A673 (cell line): ENCODE results near the gene SPEF2. TPM values are rescaled to one million over a fixed set of nuclear protein-coding genes. Genes with fewer than 3 reads are reported as not detected.

ENCODE experiments used
- BruUV-seq: library from RNA; stranded (reverse); fragments of 400-500 nt; replicated peaks from 2 replicates; lab custom pipeline; 2021; lab: Mats Ljungman, UMichigan
- CTCF ChIA-PET: fragments of 300-600 bp; sonication (Branson Sonifier 250); formaldehyde crosslinking; loops from one replicate; lab custom pipeline; 2022; ENCODE audit warnings: antibody characterized with exemption; lab: Charles Lee
- POLR2A ChIA-PET: fragments of 300-600 bp; sonication (Branson Sonifier 250); formaldehyde crosslinking; loops from one replicate; lab custom pipeline; 2022; ENCODE audit warnings: antibody characterized with exemption; ENCODE audit not compliant: low non-redundant PET; lab: Charles Lee
- DNase-seq: peaks from one replicate; pipeline ENCODE4 v3.0.0-alpha.2; 2015; ENCODE audit warnings: low spot score
- H3K27ac ChIP-seq: fragments of 200-600 bp; sonication (generic); 2 replicates; pipeline ENCODE4 v1.5.1; 2016; ENCODE audit warnings: mixed run types, low read depth, mild to moderate bottlenecking, mixed read lengths, antibody characterized with exemption, low read length; ENCODE audit not compliant: poor library complexity, severe bottlenecking
- H3K27me3 ChIP-seq: fragments of 200-600 bp; sonication (generic); replicated peaks from 2 replicates; pipeline ENCODE4 v1.6.1; 2017; ENCODE audit warnings: mixed run types, low read depth, mild to moderate bottlenecking, mixed read lengths, antibody characterized with exemption, low read length; ENCODE audit not compliant: insufficient read depth, poor library complexity
- H3K36me3 ChIP-seq: fragments of 200-600 bp; sonication (generic); 2 replicates; pipeline ENCODE4 v1.6.1; 2016; ENCODE audit warnings: mixed run types, mild to moderate bottlenecking, mixed read lengths, antibody characterized with exemption, low read length; ENCODE audit not compliant: insufficient read depth, poor library complexity, severe bottlenecking
- H3K4me1 ChIP-seq: fragments of 200-600 bp; sonication (generic); 2 replicates; pipeline ENCODE4 v1.6.1; 2017; ENCODE audit warnings: mixed run types, mild to moderate bottlenecking, mixed read lengths, antibody characterized with exemption, low read length; ENCODE audit not compliant: insufficient read depth, poor library complexity, severe bottlenecking
- H3K4me3 ChIP-seq: fragments of 200-600 bp; sonication (generic); 2 replicates; pipeline ENCODE4 v1.5.1; 2016; ENCODE audit warnings: low read depth, mixed run types, mild to moderate bottlenecking, mixed read lengths, low read length; ENCODE audit not compliant: poor library complexity, severe bottlenecking
- H3K9me3 ChIP-seq: fragments of 200-600 bp; sonication (generic); 2 replicates; pipeline ENCODE4 v1.6.1; 2016; ENCODE audit warnings: mixed run types, low read depth, mild to moderate bottlenecking, mixed read lengths, antibody characterized with exemption, low read length; ENCODE audit not compliant: poor library complexity, severe bottlenecking
- CTCF ChIP-seq: fragments of 300-800, 200-600 bp; sonication (generic); conservative IDR thresholded peaks from 2 replicates; pipeline ENCODE4 v1.5.1; 2017; ENCODE audit warnings: low read depth, mild to moderate bottlenecking, antibody characterized with exemption, low read length, moderate library complexity, mixed read lengths
- EZH2 ChIP-seq: fragments of 200-600 bp; sonication (generic); IDR thresholded peaks from 2 replicates; pipeline ENCODE4 v1.6.1; 2017; ENCODE audit warnings: borderline replicate concordance, low read depth, mild to moderate bottlenecking, mixed read lengths, antibody characterized with exemption, low read length; ENCODE audit not compliant: poor library complexity, severe bottlenecking
- intact Hi-C: fragments of 100-400 bp; cut with micrococcal nuclease; formaldehyde crosslinking; loops from one replicate; pipeline ENCODE4 v1.10.0; 2022; ENCODE audit not compliant: unreplicated experiment
- total RNA-seq: library from RNA; stranded (reverse); gene quantifications from 2 replicates; pipeline ENCODE4 v1.2.3, GENCODE V29; 2021

The SPEF2 gene
- total RNA-seq, 1 experiment from 2014 or later = 1.5 TPM

GRCh38 chr5:35623991-35624390, 6.3 kb downstream of the SPEF2 start:
- no peaks in the 10 kb centered on the region for H3K4me1 ChIP-seq
- intact Hi-C loops = no loop called here
- H3K27me3 ChIP-seq = no peaks in the 10 kb centered on the region
- no peak for TF ChIP-seq EZH2
- no peak for TF ChIP-seq CTCF
- CTCF ChIA-PET = no interaction called here
- no peak for DNase-seq
- BruUV-seq = no TSS peak
- H3K9me3 ChIP-seq = no peaks in the 10 kb centered on the region
- POLR2A ChIA-PET = no interaction called here
- no peak overlapping the region for H3K27ac ChIP-seq
- no peak overlapping the region for H3K4me3 ChIP-seq
- no peaks in the 10 kb centered on the region for H3K36me3 ChIP-seq

- Histone ChIP-seq H3K27me3 (no peaks in the 10 kb centered on the region), H3K4me1 (no peaks in the 10 kb centered on the region), H3K36me3 (no peaks in the 10 kb centered on the region), H3K9me3 (no peaks in the 10 kb centered on the region), H3K4me3 (no peak overlapping the region), H3K27ac (no peak overlapping the region)
- ChIA-PET CTCF (no interaction called here), POLR2A (no interaction called here)
- intact Hi-C loops = no loop called here
- BruUV-seq = no TSS peak
- TF ChIP-seq EZH2 (no peak), CTCF (no peak)
- no peak for DNase-seq
Observed at GRCh38 chr5:35626108-35626507, 8.4 kb downstream of the SPEF2 start.

GRCh38 chr5:35626553-35626952, 8.9 kb downstream of the SPEF2 start:
- Histone ChIP-seq H3K4me1 (no peaks in the 10 kb centered on the region), H3K27ac (no peak overlapping the region), H3K9me3 (no peaks in the 10 kb centered on the region), H3K4me3 (no peak overlapping the region), H3K27me3 (no peaks in the 10 kb centered on the region), H3K36me3 (no peaks in the 10 kb centered on the region)
- DNase-seq = no peak
- TF ChIP-seq EZH2 (no peak), CTCF (no peak)
- POLR2A ChIA-PET = no interaction called here
- no TSS peak for BruUV-seq
- CTCF ChIA-PET = no interaction called here
- intact Hi-C loops = no loop called here
